ENCODE results near the gene EMC9. TPM values are rescaled to one million over a fixed set of nuclear protein-coding genes. Genes with fewer than 3 reads are reported as not detected.

The EMC9 gene
- polyA plus RNA-seq, 1 of the 3 experiments (the other 2 are of a cell fraction), result 19.3 TPM

DNA sequence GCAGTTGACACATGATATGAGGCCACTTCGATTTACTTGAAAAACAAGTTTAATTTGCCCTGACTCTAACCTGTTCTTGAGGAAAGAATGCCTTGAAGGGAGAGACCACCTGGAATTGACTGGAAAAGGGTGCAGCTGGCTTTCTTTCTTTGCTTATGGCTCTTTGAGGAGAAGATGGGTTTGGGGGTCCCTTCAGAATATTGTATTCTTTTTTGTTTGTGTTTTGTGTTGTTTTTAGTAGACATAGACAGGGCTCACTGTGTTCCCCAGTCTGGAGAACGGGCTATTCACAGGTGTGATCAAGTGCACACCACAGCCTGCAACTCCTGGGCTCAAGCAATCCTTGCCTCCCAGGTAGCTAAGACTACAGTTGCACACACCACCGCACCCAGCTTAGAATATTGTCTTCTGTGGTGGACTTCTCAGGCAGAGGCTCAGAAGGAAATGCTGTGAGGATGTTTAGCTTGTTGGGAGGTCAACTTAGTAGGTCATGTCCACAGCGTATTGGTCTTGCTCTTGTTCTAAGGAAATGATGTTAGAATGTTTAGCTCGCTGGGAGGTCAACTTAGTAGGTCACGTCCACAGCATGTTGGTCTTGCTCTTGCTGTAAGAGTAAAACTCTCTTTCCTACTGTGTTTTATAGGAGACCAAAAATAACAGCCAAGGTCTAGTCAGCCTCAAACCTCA, 25.1 kb downstream of the EMC9 start:
- no peak overlapping the region for H3K27ac ChIP-seq (ENCODE audit: low read depth in 2 of 2, low read length in 1 of 2)
- no peak for DNase-seq
- H3K9ac ChIP-seq, result no peak overlapping the region; the same call in 1 of the 2 replicates
- no peaks in the 10 kb centered on the region for H3K9me2 ChIP-seq
- 79% methylated on average over 6 of the region's 6 CpGs for WGBS (ENCODE audit: low lambda C conversion rate)
- H3K27me3 ChIP-seq (ENCODE audit: insufficient read depth), result no peaks in the 10 kb centered on the region
- peaks cover 11% of the 10 kb centered on the region for H3F3A ChIP-seq (replicated peaks; ENCODE audit: insufficient read depth)
- H4K20me1 ChIP-seq (ENCODE audit: insufficient read depth), result no peaks in the 10 kb centered on the region
- POLR2A ChIA-PET, result interaction anchor here (0.9 to 3.2 kb wide), 2 partner anchors 20 kb away, joined by 5 to 21 read pairs; partner anchors contain the start of gene PSME1
- H3K4me2 ChIP-seq, result peak overlapping the region; percentile 90
- H3K79me2 ChIP-seq (ENCODE audit: insufficient read depth), result peaks cover 6% of the 10 kb centered on the region; the same call in 1 of the 2 replicates
- peaks cover 10 to 17% of the 10 kb centered on the region in 2 experiments for H3K4me1 ChIP-seq (ENCODE audit: control insufficient read depth in 1 of 2, insufficient read depth in 2 of 2, low read depth in 1 of 2, low read length in 1 of 2)
- CTCF ChIA-PET, result interaction anchor here (0.8 to 3.8 kb wide), 6 partner anchors 7 to 70 kb away, joined by 3 to 16 read pairs (median 4); partner anchors contain the start of gene IRF9
- H2AFZ ChIP-seq (ENCODE audit: low read depth), result no peak overlapping the region
- peaks cover 12 to 39% of the 10 kb centered on the region in 2 experiments for H3K36me3 ChIP-seq (replicated peaks in 1 of 2; ENCODE audit: control insufficient read depth in 1 of 2, insufficient read depth in 2 of 2, low read length in 1 of 2)
- TF ChIP-seq POLR2AphosphoS5 (IDR thresholded peaks at IDR 0.05; ENCODE audit: low read depth, low read length), result no peak
- TF ChIP-seq SIN3A (IDR thresholded peaks at IDR 0.05; ENCODE audit: borderline replicate concordance, low read depth, low read length), result no peak
- TF ChIP-seq MXI1 (IDR thresholded peaks at IDR 0.05; ENCODE audit: low read depth, low read length), result no peak
- no peak for TF ChIP-seq JUND (IDR thresholded peaks at IDR 0.05)
- TF ChIP-seq CTCF (IDR thresholded peaks at IDR 0.05), result no peak
- TF ChIP-seq EZH2phosphoT487 (IDR thresholded peaks at IDR 0.05; ENCODE audit: borderline replicate concordance, low read depth), result no peak
- TF ChIP-seq EP300 (IDR thresholded peaks at IDR 0.05; ENCODE audit: borderline replicate concordance in 1 of 2, low read depth in 1 of 2, low read length in 1 of 2), result no peak
- no peak for TF ChIP-seq USF1 (IDR thresholded peaks at IDR 0.05; ENCODE audit: borderline replicate concordance, low read depth)
- TF ChIP-seq FOXJ3 (CRISPR knock-in tag; IDR thresholded peaks at IDR 0.05), result no peak
- no peak for TF ChIP-seq CHD2 (IDR thresholded peaks at IDR 0.05; ENCODE audit: low read length, partially characterized antibody)
- TF ChIP-seq, protein P1, sequence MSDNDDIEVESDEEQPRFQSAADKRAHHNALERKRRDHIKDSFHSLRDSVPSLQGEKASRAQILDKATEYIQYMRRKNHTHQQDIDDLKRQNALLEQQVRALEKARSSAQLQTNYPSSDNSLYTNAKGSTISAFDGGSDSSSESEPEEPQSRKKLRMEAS (IDR thresholded peaks at IDR 0.05; ENCODE audit: low read depth), result no peak
- no peak for TF ChIP-seq ELF1 (IDR thresholded peaks at IDR 0.05)
- TF ChIP-seq YY1 (IDR thresholded peaks at IDR 0.05; ENCODE audit: low read depth), result no peak
- TF ChIP-seq TEAD4 (IDR thresholded peaks at IDR 0.05; ENCODE audit: borderline replicate concordance, insufficient read depth), result no peak
- TF ChIP-seq, protein P2, sequence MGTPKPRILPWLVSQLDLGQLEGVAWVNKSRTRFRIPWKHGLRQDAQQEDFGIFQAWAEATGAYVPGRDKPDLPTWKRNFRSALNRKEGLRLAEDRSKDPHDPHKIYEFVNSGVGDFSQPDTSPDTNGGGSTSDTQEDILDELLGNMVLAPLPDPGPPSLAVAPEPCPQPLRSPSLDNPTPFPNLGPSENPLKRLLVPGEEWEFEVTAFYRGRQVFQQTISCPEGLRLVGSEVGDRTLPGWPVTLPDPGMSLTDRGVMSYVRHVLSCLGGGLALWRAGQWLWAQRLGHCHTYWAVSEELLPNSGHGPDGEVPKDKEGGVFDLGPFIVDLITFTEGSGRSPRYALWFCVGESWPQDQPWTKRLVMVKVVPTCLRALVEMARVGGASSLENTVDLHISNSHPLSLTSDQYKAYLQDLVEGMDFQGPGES (IDR thresholded peaks at IDR 0.05; ENCODE audit: low read depth, low read length), result no peak
- no peak for TF ChIP-seq FOXM1 (IDR thresholded peaks at IDR 0.05; ENCODE audit: low read depth)
- no peak for TF ChIP-seq GATA2 (CRISPR knock-in tag; IDR thresholded peaks at IDR 0.05)
- no peaks in the 10 kb centered on the region for H3K9me3 ChIP-seq
- peak overlapping the region; percentile 17 to 88; a peak in 1 of 4 replicates for H3K4me3 ChIP-seq (ENCODE audit: low read depth in 2 of 2, low read length in 1 of 2)
